HepG2 (cell line): Measurements from ENCODE around the gene PCAT7. TPM values are rescaled to one million over a fixed set of nuclear protein-coding genes. Genes with fewer than 3 reads are reported as not detected.

Experiments used
- AHDC1 ChIP-seq: sonication (generic); formaldehyde crosslinking; IDR thresholded peaks from 2 replicates; pipeline ENCODE4 v1.5.1; 2020; ENCODE audit warnings: mild to moderate bottlenecking, missing genetic modification reagents, borderline replicate concordance
- BCLAF1 ChIP-seq: fragments of 450-650 bp; IDR thresholded peaks from 2 replicates; pipeline ENCODE4 v1.6.1; 2017; ENCODE audit warnings: mild to moderate bottlenecking
- FOXP4 ChIP-seq: sonication (generic); formaldehyde crosslinking; IDR thresholded peaks from 2 replicates; pipeline ENCODE4 v1.4.0; 2020; ENCODE audit warnings: missing genetic modification reagents
- HHEX ChIP-seq: IDR thresholded peaks from 2 replicates; pipeline ENCODE4 v1.6.1; 2016; ENCODE audit warnings: control low read depth
- IKZF5 ChIP-seq: IDR thresholded peaks from 2 replicates; pipeline ENCODE4 v1.6.1; 2018; ENCODE audit warnings: missing genetic modification reagents, mild to moderate bottlenecking, missing compliant biosample characterization
- MAF1 ChIP-seq: sonication (generic); formaldehyde crosslinking; IDR thresholded peaks from 2 replicates; pipeline ENCODE4 v1.5.0; 2020; ENCODE audit warnings: missing genetic modification reagents, borderline replicate concordance
- MED1 ChIP-seq: sonication (generic); formaldehyde crosslinking; IDR thresholded peaks from 2 replicates; pipeline ENCODE4 v1.4.0; 2020; ENCODE audit warnings: missing genetic modification reagents
- POLR2AphosphoS2 ChIP-seq: IDR thresholded peaks from 2 replicates; pipeline ENCODE4 v1.6.1; 2011; ENCODE audit warnings: low read depth, low read length, improper control_type of control experiment
- STAT5B ChIP-seq: sonication (generic); formaldehyde crosslinking; IDR thresholded peaks from 2 replicates; pipeline ENCODE4 v1.4.0; 2020; ENCODE audit warnings: missing genetic modification reagents
- ZNF225 ChIP-seq: sonication (generic); formaldehyde crosslinking; IDR thresholded peaks from 2 replicates; pipeline ENCODE4 v1.4.0; 2020; ENCODE audit warnings: mild to moderate bottlenecking, missing genetic modification reagents
- ZNF749 ChIP-seq: sonication (generic); formaldehyde crosslinking; IDR thresholded peaks from 2 replicates; pipeline ENCODE4 v1.8.0; 2022; ENCODE audit warnings: mild to moderate bottlenecking, missing genetic modification reagents, moderate library complexity, borderline replicate concordance
- ZNF761 ChIP-seq: sonication (generic); formaldehyde crosslinking; conservative IDR thresholded peaks from 2 replicates; pipeline ENCODE4 v1.4.0; 2020; ENCODE audit warnings: mild to moderate bottlenecking, missing genetic modification reagents
- ZSCAN20 ChIP-seq: sonication (generic); formaldehyde crosslinking; IDR thresholded peaks from 2 replicates; pipeline ENCODE4 v1.4.0; 2020; ENCODE audit warnings: missing genetic modification reagents, mild to moderate bottlenecking, borderline replicate concordance
- polyA plus RNA-seq, 8 experiments: library from polyadenylated mRNA; depleted of rRNA in 3 of 8; stranded (reverse) in 7 of 8; unstranded in 1 of 8; fragments of >200 nt; fragmentation: Illumina TruSeq in 4 of 8; extraction: Trizol in 4 of 8; gene quantifications; 2 replicates each; pipeline versions ENCODE4 v1.2.1 to v1.2.3, GENCODE V29; 2011 to 2016; ENCODE audit warnings: low read depth in 4 of 8, missing spikeins in 1 of 8, mixed read lengths in 1 of 8; ENCODE audit not compliant: insufficient read depth in 1 of 8
- total RNA-seq, 5 experiments: library from RNA; depleted of rRNA; stranded (reverse); fragments of >200 nt; fragmentation: Illumina TruSeq; extraction: Trizol; gene quantifications; 2 replicates each; pipeline ENCODE4 v1.2.3, GENCODE V29; 2016; ENCODE audit warnings: low read depth in 1 of 5

PCAT7 gene
- total and polyA plus RNA-seq, 2 of the 13 experiments (the other 11 are each of a cell fraction or from before 2014, with no cell fraction given), result 2.3 to 3.9 TPM

GRCh38 chr9:94507531-94508258 is 47.2 kb upstream of the PCAT7 start (continued):
- no peak for TF ChIP-seq ZNF761
- no peak for TF ChIP-seq MAF1
- peak; percentile 69; the same call in 1 of the 2 replicates for TF ChIP-seq FOXP4 (CRISPR knock-in tag)
- no peak for TF ChIP-seq ZNF749 (CRISPR knock-in tag)
- no peak for TF ChIP-seq ZSCAN20
- TF ChIP-seq AHDC1 (CRISPR knock-in tag), result peak; percentile 57; the same call in 1 of the 2 replicates
- TF ChIP-seq HHEX (CRISPR knock-in tag), result 0 out of 2 replicates have a peak, but pooled peaks have one; percentile 56
- TF ChIP-seq POLR2AphosphoS2, result no peak
- no peak for TF ChIP-seq BCLAF1
- no peak for TF ChIP-seq IKZF5
- TF ChIP-seq ZNF225 (CRISPR knock-in tag), result no peak
- TF ChIP-seq STAT5B (CRISPR knock-in tag), result no peak
- TF ChIP-seq MED1 (CRISPR knock-in tag), result no peak; the same call in 1 of the 2 replicates
